MM.1S (cell line): ENCODE measurements around the gene DLAT.

Source experiments
- DNase-seq: peaks from one replicate; pipeline ENCODE4 v3.0.0-alpha.2; 2015
- H2AFZ ChIP-seq: fragments of 300-600 bp; sonication (generic); 2 replicates; pipeline ENCODE4 v1.6.0; 2016; ENCODE audit warnings: antibody characterized with exemption, low read length
- H3F3A ChIP-seq: fragments of 300-600 bp; sonication (generic); 2 replicates; pipeline ENCODE4 v1.6.1; 2016; ENCODE audit warnings: mild to moderate bottlenecking, antibody characterized with exemption, low read length, moderate library complexity, mixed read lengths; ENCODE audit not compliant: insufficient read depth
- H3K27ac ChIP-seq: fragments of 300-600 bp; sonication (generic); 2 replicates; pipeline ENCODE4 v1.5.1; 2016; ENCODE audit warnings: mild to moderate bottlenecking, low read length
- H3K27me3 ChIP-seq: fragments of 300-600 bp; sonication (generic); replicated peaks from 2 replicates; pipeline ENCODE4 v1.6.0; 2016; ENCODE audit warnings: low read length; ENCODE audit not compliant: insufficient read depth
- H3K36me3 ChIP-seq: fragments of 300-600 bp; sonication (generic); replicated peaks from 2 replicates; pipeline ENCODE4 v1.6.1; 2016; ENCODE audit warnings: mild to moderate bottlenecking, low read length, mixed read lengths; ENCODE audit not compliant: insufficient read depth
- H3K4me1 ChIP-seq: fragments of 300-600 bp; sonication (generic); 2 replicates; pipeline ENCODE4 v1.6.1; 2016; ENCODE audit warnings: low read length, mixed read lengths
- H3K4me2 ChIP-seq: fragments of 300-600 bp; sonication (generic); 2 replicates; pipeline ENCODE4 v1.6.0; 2016; ENCODE audit warnings: low read depth, low read length
- H3K4me3 ChIP-seq: fragments of 300-600 bp; sonication (generic); 2 replicates; pipeline ENCODE4 v1.5.1; 2016; ENCODE audit warnings: low read length, mixed read lengths
- H3K79me2 ChIP-seq: fragments of 300-600 bp; sonication (generic); 2 replicates; pipeline ENCODE4 v1.6.1; 2016; ENCODE audit warnings: mixed run types, low read length, mixed read lengths
- H3K9ac ChIP-seq: fragments of 300-600 bp; sonication (generic); 2 replicates; pipeline ENCODE4 v1.6.1; 2016; ENCODE audit warnings: low read length, mixed read lengths
- H3K9me2 ChIP-seq: fragments of 300-600 bp; sonication (generic); replicated peaks from 2 replicates; pipeline ENCODE4 v1.6.1; 2016; ENCODE audit warnings: mild to moderate bottlenecking, low read length, mixed read lengths; ENCODE audit not compliant: insufficient read depth
- H3K9me3 ChIP-seq: fragments of 300-600 bp; sonication (generic); replicated peaks from 2 replicates; pipeline ENCODE4 v1.6.1; 2016; ENCODE audit warnings: mild to moderate bottlenecking, low read length, mixed read lengths; ENCODE audit not compliant: insufficient read depth
- H4K20me1 ChIP-seq: fragments of 300-600 bp; sonication (generic); 2 replicates; pipeline ENCODE4 v1.6.1; 2016; ENCODE audit warnings: mild to moderate bottlenecking, low read length, moderate library complexity, mixed read lengths; ENCODE audit not compliant: insufficient read depth
- EZH2 ChIP-seq: fragments of 300-600 bp; sonication (generic); optimal IDR thresholded peaks from 2 replicates; pipeline ENCODE3; 2017; ENCODE audit warnings: low read depth, mild to moderate bottlenecking, antibody characterized with exemption, low read length, mixed read lengths
- EZH2phosphoT487 ChIP-seq: fragments of 300-600 bp; sonication (generic); IDR thresholded peaks from 2 replicates; pipeline ENCODE4 v1.6.1; 2018; ENCODE audit warnings: antibody characterized with exemption, low read length
- TF ChIP-seq, protein P1 (sequence below): fragments of 300-600 bp; sonication (generic); IDR thresholded peaks from 2 replicates; pipeline ENCODE4 v1.5.1; 2016; ENCODE audit warnings: antibody characterized with exemption, low read length, mixed read lengths

Gene DLAT

DNA sequence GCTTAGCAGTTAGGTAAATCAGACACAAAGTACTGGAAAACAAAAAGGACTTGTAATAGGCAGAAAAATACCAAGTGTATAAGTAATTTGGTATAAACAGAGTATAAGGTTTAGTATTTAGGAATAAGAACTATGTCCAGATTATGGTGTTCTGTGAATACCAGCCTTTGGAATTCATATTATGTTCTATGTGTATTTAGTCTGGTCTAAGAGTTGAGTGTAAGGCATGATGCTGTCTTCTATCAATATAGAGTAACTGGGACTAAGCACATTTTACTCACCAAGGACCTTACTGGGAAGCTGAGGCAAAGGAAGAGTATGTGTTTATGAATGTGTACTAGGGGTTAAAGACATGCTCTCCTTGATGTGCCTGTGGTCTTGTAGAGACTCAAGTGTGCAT is 71.0 kb downstream of the DLAT start:
- no peaks in the 10 kb centered on the region for H3K9me3 ChIP-seq
- no peaks in the 10 kb centered on the region for H3K9me2 ChIP-seq
- no peak overlapping the region for H2AFZ ChIP-seq
- H3F3A ChIP-seq, result no peaks in the 10 kb centered on the region
- H3K27ac ChIP-seq, result no peak overlapping the region
- no peak for DNase-seq
- H3K36me3 ChIP-seq, result peaks cover 5% of the 10 kb centered on the region; the same call in 1 of the 2 replicates
- H3K4me3 ChIP-seq, result no peak overlapping the region
- no peaks in the 10 kb centered on the region for H4K20me1 ChIP-seq
- H3K9ac ChIP-seq, result no peak overlapping the region
- no peaks in the 10 kb centered on the region for H3K27me3 ChIP-seq
- peaks cover 4% of the 10 kb centered on the region for H3K79me2 ChIP-seq
- no peaks in the 10 kb centered on the region for H3K4me1 ChIP-seq
- no peak overlapping the region for H3K4me2 ChIP-seq
- TF ChIP-seq, protein P1, sequence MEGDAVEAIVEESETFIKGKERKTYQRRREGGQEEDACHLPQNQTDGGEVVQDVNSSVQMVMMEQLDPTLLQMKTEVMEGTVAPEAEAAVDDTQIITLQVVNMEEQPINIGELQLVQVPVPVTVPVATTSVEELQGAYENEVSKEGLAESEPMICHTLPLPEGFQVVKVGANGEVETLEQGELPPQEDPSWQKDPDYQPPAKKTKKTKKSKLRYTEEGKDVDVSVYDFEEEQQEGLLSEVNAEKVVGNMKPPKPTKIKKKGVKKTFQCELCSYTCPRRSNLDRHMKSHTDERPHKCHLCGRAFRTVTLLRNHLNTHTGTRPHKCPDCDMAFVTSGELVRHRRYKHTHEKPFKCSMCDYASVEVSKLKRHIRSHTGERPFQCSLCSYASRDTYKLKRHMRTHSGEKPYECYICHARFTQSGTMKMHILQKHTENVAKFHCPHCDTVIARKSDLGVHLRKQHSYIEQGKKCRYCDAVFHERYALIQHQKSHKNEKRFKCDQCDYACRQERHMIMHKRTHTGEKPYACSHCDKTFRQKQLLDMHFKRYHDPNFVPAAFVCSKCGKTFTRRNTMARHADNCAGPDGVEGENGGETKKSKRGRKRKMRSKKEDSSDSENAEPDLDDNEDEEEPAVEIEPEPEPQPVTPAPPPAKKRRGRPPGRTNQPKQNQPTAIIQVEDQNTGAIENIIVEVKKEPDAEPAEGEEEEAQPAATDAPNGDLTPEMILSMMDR, result no peak
- TF ChIP-seq EZH2, result no peak
- TF ChIP-seq EZH2phosphoT487, result no peak

GRCh38 chr11:112097734-112098528 is 72.7 kb downstream of the DLAT start:
- H3K4me2 ChIP-seq, result no peak overlapping the region

DNA sequence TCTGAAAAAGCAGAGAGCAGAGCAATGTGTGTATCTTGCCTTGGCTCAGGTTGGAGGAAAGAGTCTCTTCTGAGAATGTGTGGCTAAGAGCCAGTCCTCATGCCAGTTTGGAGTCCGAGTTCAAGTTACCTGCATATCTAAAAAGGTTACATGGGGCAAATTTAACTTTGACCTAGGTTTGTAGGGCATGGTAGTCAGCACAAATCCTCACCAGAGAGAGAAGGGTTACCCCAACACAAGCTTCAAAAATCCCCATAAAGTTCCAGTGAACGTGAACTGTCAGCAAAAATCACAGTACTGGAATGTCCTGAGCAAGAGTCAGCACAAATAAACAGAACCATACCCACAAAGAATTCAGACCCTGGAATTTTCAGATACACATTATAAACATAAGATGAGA is 75.3 kb downstream of the DLAT start:
- no peaks in the 10 kb centered on the region for H3K9me3 ChIP-seq
- DNase-seq, result no peak
- H3K27ac ChIP-seq, result no peak overlapping the region
- no peak overlapping the region for H3K4me3 ChIP-seq
- H3K27me3 ChIP-seq, result no peaks in the 10 kb centered on the region
- H3F3A ChIP-seq, result no peaks in the 10 kb centered on the region
- no peak overlapping the region for H2AFZ ChIP-seq
- no peaks in the 10 kb centered on the region for H3K9me2 ChIP-seq
- H3K79me2 ChIP-seq, result no peaks in the 10 kb centered on the region
- no peaks in the 10 kb centered on the region for H3K36me3 ChIP-seq
- H3K9ac ChIP-seq, result no peak overlapping the region
- no peak for TF ChIP-seq EZH2
- TF ChIP-seq, protein P1, result no peak
- TF ChIP-seq EZH2phosphoT487, result no peak
- H3K4me1 ChIP-seq, result no peaks in the 10 kb centered on the region
- no peak overlapping the region for H3K4me2 ChIP-seq
- no peaks in the 10 kb centered on the region for H4K20me1 ChIP-seq

More at GRCh38 chr11:112097734-112098528, 72.7 kb downstream of the DLAT start:
- DNase-seq, result no peak
- H2AFZ ChIP-seq, result no peak overlapping the region
- H3K9me2 ChIP-seq, result no peaks in the 10 kb centered on the region
- H4K20me1 ChIP-seq, result no peaks in the 10 kb centered on the region
- no peaks in the 10 kb centered on the region for H3K9me3 ChIP-seq
- no peak overlapping the region for H3K27ac ChIP-seq
- no peak for TF ChIP-seq EZH2
- TF ChIP-seq, protein P1, result no peak
- no peak for TF ChIP-seq EZH2phosphoT487
- H3K9ac ChIP-seq, result no peak overlapping the region
- no peaks in the 10 kb centered on the region for H3K4me1 ChIP-seq
- no peaks in the 10 kb centered on the region for H3F3A ChIP-seq
- no peaks in the 10 kb centered on the region for H3K79me2 ChIP-seq
- no peaks in the 10 kb centered on the region for H3K27me3 ChIP-seq
- H3K4me3 ChIP-seq, result no peak overlapping the region
- H3K36me3 ChIP-seq, result no peaks in the 10 kb centered on the region
